GM12878 (cell line): ENCODE measurements around the gene CCR7. TPM values are rescaled to one million over a fixed set of nuclear protein-coding genes. Genes with fewer than 3 reads are reported as not detected.

Source experiments
- ATAC-seq: fragments of 200-7000 bp; cut with Tn5 transposase; 3 replicates; pipeline ENCODE4 v1.9.1; 2020; ENCODE audit warnings: mild to moderate bottlenecking, moderate library complexity
- BruUV-seq: library from RNA; stranded (reverse); fragments of 400-500 nt; replicated peaks from 2 replicates; lab custom pipeline; 2021; lab: Mats Ljungman, UMichigan
- CTCF ChIA-PET: fragments of 300-600 bp; sonication (Branson Sonifier 250); formaldehyde crosslinking; extraction: SDS; loops from one replicate; lab custom pipeline; 2021; ENCODE audit warnings: inconsistent platforms; lab: Yijun Ruan, JAX
- POLR2A ChIA-PET: fragments of 350-600 bp; formaldehyde crosslinking; extraction: SDS; loops from one replicate; lab custom pipeline; 2021; ENCODE audit warnings: inconsistent platforms; lab: Charles Lee
- RAD21 ChIA-PET: fragments of 300-600 bp; sonication (Branson Sonifier 250); formaldehyde crosslinking; loops from one replicate; lab custom pipeline; 2023; ENCODE audit warnings: antibody characterized with exemption; ENCODE audit not compliant: unreplicated experiment; lab: Charles Lee
- SMC1A ChIA-PET: fragments of 300-600 bp; sonication (Branson Sonifier 250); formaldehyde crosslinking; loops from one replicate; lab custom pipeline; 2023; ENCODE audit not compliant: unreplicated experiment, uncharacterized antibody; lab: Charles Lee
- DNase-seq: peaks from one replicate; pipeline ENCODE4 v3.0.0-alpha.2; 2011; ENCODE audit warnings: low read depth, low spot score
- FAIRE-seq: peaks from 3 replicates; lab custom pipeline; 2011; peaks lifted over from hg19 to GRCh38; lab: Jason Lieb, UNC
- H2AFZ ChIP-seq: 2 replicates; pipeline ENCODE4 v1.6.0; 2011; ENCODE audit warnings: low read depth, low read length, control low read depth; ENCODE audit not compliant: control insufficient read depth
- H3K27ac ChIP-seq: 2 replicates; pipeline ENCODE4 v1.5.1; 2011; ENCODE audit warnings: control low read depth; ENCODE audit not compliant: control insufficient read depth, insufficient read depth
- H3K27me3 ChIP-seq, 2 experiments: replicated peaks in 1 of 2; 2 replicates each; pipeline versions ENCODE4 v1.6.0 to v1.6.1; 2011; ENCODE audit warnings: low read length in 1 of 2; ENCODE audit not compliant: control insufficient read depth in 2 of 2, insufficient read depth in 2 of 2
- H3K36me3 ChIP-seq, 2 experiments: 2 replicates each; pipeline ENCODE4 v1.5.1; 2011; ENCODE audit warnings: low read length in 1 of 2; ENCODE audit not compliant: control insufficient read depth in 2 of 2, insufficient read depth in 2 of 2
- H3K4me1 ChIP-seq: 2 replicates; pipeline ENCODE4 v1.6.1; 2011; ENCODE audit warnings: mild to moderate bottlenecking, low read length, moderate library complexity, mixed read lengths; ENCODE audit not compliant: control insufficient read depth, insufficient read depth
- H3K4me2 ChIP-seq: 2 replicates; pipeline ENCODE4 v1.6.0; 2011; ENCODE audit warnings: control low read depth; ENCODE audit not compliant: control insufficient read depth, insufficient read depth
- H3K4me3 ChIP-seq: fragments of 200-600 bp; sonication (generic); 2 replicates; pipeline ENCODE4 v1.5.1; 2016
- H3K79me2 ChIP-seq: 2 replicates; pipeline ENCODE4 v1.6.0; 2011; ENCODE audit warnings: low read length; ENCODE audit not compliant: control insufficient read depth, insufficient read depth
- H3K9ac ChIP-seq: 2 replicates; pipeline ENCODE4 v1.8.0; 2011; ENCODE audit warnings: low read length, control low read depth, mixed read lengths; ENCODE audit not compliant: control insufficient read depth, insufficient read depth
- H3K9me3 ChIP-seq: replicated peaks from 3 replicates; pipeline ENCODE4 v1.5.1; 2011; ENCODE audit warnings: mild to moderate bottlenecking, low read length; ENCODE audit not compliant: control insufficient read depth, insufficient read depth
- H4K20me1 ChIP-seq: 2 replicates; pipeline ENCODE4 v1.6.0; 2011; ENCODE audit not compliant: control insufficient read depth, insufficient read depth
- EGR1 ChIP-seq, 2 experiments: IDR thresholded peaks; 1 replicate in 1 of 2; 2 replicates in 1 of 2; pipeline ENCODE4 v1.6.1; 2011 to 2012; ENCODE audit warnings: low read depth in 2 of 2, low read length in 2 of 2, borderline replicate concordance in 1 of 2, mild to moderate bottlenecking in 1 of 2, moderate library complexity in 1 of 2
- ESRRA ChIP-seq: IDR thresholded peaks from 2 replicates; pipeline ENCODE4 v1.6.1; 2012; ENCODE audit warnings: mild to moderate bottlenecking, low read length, improper control_type of control experiment
- GABPA ChIP-seq: IDR thresholded peaks from 2 replicates; pipeline ENCODE4 v1.6.1; 2014; ENCODE audit warnings: antibody characterized with exemption, low read depth, mild to moderate bottlenecking, inconsistent platforms
- JUND ChIP-seq: IDR thresholded peaks from 2 replicates; pipeline ENCODE4 v1.6.1; 2012; ENCODE audit warnings: low read depth, mild to moderate bottlenecking, low read length, improper control_type of control experiment, moderate library complexity
- MYC ChIP-seq: IDR thresholded peaks from 2 replicates; pipeline ENCODE4 v1.6.1; 2011; ENCODE audit warnings: mild to moderate bottlenecking, low read length, moderate library complexity, inconsistent platforms; ENCODE audit not compliant: insufficient read depth, insufficient replicate concordance, insufficient read length, severe bottlenecking
- POLR2A ChIP-seq: IDR thresholded peaks from 2 replicates; pipeline ENCODE4 v1.6.1; 2011; ENCODE audit warnings: low read depth, mild to moderate bottlenecking, low read length
- POLR2AphosphoS2 ChIP-seq: IDR thresholded peaks from 2 replicates; pipeline ENCODE4 v1.6.1; 2011; ENCODE audit warnings: low read depth, mild to moderate bottlenecking, low read length, improper control_type of control experiment, moderate library complexity
- SUZ12 ChIP-seq: fragments of 200-600 bp; sonication (generic); IDR thresholded peaks from one replicate; pipeline ENCODE4 v1.6.1; 2018; ENCODE audit warnings: antibody characterized with exemption, mild to moderate bottlenecking; ENCODE audit not compliant: unreplicated experiment
- ZNF384 ChIP-seq: IDR thresholded peaks from 2 replicates; pipeline ENCODE4 v1.6.1; 2012; ENCODE audit warnings: low read depth, mild to moderate bottlenecking, low read length, improper control_type of control experiment, borderline replicate concordance
- WGBS: methylation state at CpG from one replicate; pipeline ENCODE4 v1.1.6; 2016; ENCODE audit warnings: low lambda C conversion rate; ENCODE audit not compliant: insufficient replicate concordance, insufficient coverage; ENCODE audit errors: missing lambda C conversion rate; 5-methylcytosine and 5-hydroxymethylcytosine counted together
- in situ Hi-C: fragments of 300-500 bp; cut with MboI; formaldehyde crosslinking; loops from 9 replicates; pipeline ENCODE4 v1.14.3; 2018; ENCODE audit warnings: mixed read lengths
- intact Hi-C: fragments of 100-400 bp; cut with micrococcal nuclease; formaldehyde crosslinking; loops from one replicate; pipeline ENCODE4 v1.14.2; 2022; ENCODE audit not compliant: unreplicated experiment
- polyA plus RNA-seq, 11 experiments: library from polyadenylated mRNA; depleted of rRNA in 4 of 11; unstranded in 6 of 11; stranded (reverse) in 5 of 11; fragments of >200 nt; fragmentation: Nextera tagmentation in 4 of 11; fragmentation: Illumina TruSeq in 1 of 11; extraction: Ambion mirVana in 4 of 11; extraction: Trizol in 1 of 11; gene quantifications; 1 replicate in 1 of 11; 2 replicates in 10 of 11; pipeline versions ENCODE4 v1.2.1 to v1.2.3, GENCODE V29; 2011 to 2016; ENCODE audit warnings: inconsistent platforms in 2 of 11, missing spikeins in 2 of 11, low read depth in 1 of 11
- total RNA-seq, 4 experiments: library from RNA; depleted of rRNA in 3 of 4; stranded (reverse); fragments of >200 nt in 3 of 4; fragmentation: Illumina TruSeq in 1 of 4; extraction: Trizol in 1 of 4; gene quantifications; 2 replicates each; pipeline versions ENCODE4 v1.2.1 to v1.2.3, GENCODE V29; 2013 to 2021
- TF ChIP-seq, protein P1 (sequence below): fragments of 450-650 bp; IDR thresholded peaks from 2 replicates; pipeline ENCODE4 v1.6.1; 2017; ENCODE audit warnings: mild to moderate bottlenecking, low read depth, inconsistent platforms; ENCODE audit not compliant: poor library complexity, severe bottlenecking
- TF ChIP-seq, protein P2 (sequence below): IDR thresholded peaks from 2 replicates; pipeline ENCODE4 v1.6.1; 2012; ENCODE audit warnings: low read depth, low read length, improper control_type of control experiment

Gene CCR7
- total and polyA plus RNA-seq, 10 of the 15 experiments (the other 5 are each of a cell fraction or from before 2014, with no cell fraction given): 131 to 1,171 (median 260) TPM

DNA sequence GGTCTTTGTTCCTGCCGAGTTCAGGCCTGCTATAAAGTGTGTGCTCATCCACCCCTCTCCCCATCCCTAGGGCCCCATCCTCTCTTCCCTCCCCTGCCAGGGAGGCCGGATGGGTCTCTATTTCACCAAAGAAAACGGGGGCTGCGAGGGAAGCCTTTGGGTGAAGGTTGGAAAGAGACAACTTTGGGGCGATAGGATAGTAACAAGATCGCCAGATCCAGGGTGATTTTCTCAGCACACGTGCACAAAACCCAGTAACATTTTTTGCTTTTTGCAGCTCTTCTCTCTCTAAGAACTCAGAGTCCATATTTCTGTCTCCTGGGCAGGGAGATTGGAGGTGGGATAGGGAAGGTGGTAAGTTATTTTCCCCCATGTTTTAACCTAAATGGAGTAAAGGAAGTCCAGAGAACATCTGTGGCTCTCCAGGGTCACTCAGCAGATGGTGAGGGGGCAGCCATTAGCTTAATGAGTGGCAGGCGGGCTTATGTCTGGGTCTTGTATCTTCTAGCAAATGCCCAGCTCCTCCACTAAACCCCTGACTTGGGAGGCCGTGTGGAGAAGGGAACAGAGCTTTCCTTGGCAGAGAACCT, 6.9 kb downstream of the CCR7 start:
- intact Hi-C loops: no loop called here
- peaks cover 44% of the 10 kb centered on the region for H3K4me1 ChIP-seq
- CTCF ChIA-PET: interaction anchor here (0.9 to 12.8 kb wide), 12 partner anchors 9 to 200 kb away, joined by 3 to 318 read pairs (median 8); partner anchors contain the start of gene TOP2A

More for the DNA sequence above, 6.9 kb downstream of the CCR7 start:
- Histone ChIP-seq H3K27ac (no peak overlapping the region), H3K9me3 (no peaks in the 10 kb centered on the region), H2AFZ (no peak overlapping the region), H3K36me3 (peaks cover 25 to 56% of the 10 kb centered on the region in 2 experiments; a peak in 3 of 4 replicates), H3K4me2 (no peak overlapping the region), H3K9ac (no peak overlapping the region), H3K4me3 (no peak overlapping the region), H3K79me2 (peaks cover 39% of the 10 kb centered on the region), H4K20me1 (peaks cover 5% of the 10 kb centered on the region), H3K27me3 (no peaks in the 10 kb centered on the region)
- SMC1A ChIA-PET: interaction anchor here (0.7 to 21.2 kb wide), 8 partner anchors 9 to 159 kb away, joined by 4 to 430 read pairs (median 56); no protein-coding TSS in a partner anchor
- in situ Hi-C loops: no loop called here
- RAD21 ChIA-PET: interaction anchor here (1.5 to 21.1 kb wide), 5 partner anchors 10 to 54 kb away, joined by 9 to 514 read pairs (median 97); no protein-coding TSS in a partner anchor
- no TSS peak for BruUV-seq
- ATAC-seq (no peak), DNase-seq (no peak), FAIRE-seq (no peak)
- TF ChIP-seq ESRRA (no peak), ZNF384 (no peak), GABPA (no peak), MYC (no peak), EGR1 (IDR thresholded peaks at IDR 0.05; ENCODE audit: borderline replicate concordance in 1 of 2, low read depth in 2 of 2, low read length in 2 of 2) (no peak), POLR2A (no peak), POLR2AphosphoS2 (no peak), SUZ12 (no peak), JUND (no peak)
- TF ChIP-seq, protein P1, sequence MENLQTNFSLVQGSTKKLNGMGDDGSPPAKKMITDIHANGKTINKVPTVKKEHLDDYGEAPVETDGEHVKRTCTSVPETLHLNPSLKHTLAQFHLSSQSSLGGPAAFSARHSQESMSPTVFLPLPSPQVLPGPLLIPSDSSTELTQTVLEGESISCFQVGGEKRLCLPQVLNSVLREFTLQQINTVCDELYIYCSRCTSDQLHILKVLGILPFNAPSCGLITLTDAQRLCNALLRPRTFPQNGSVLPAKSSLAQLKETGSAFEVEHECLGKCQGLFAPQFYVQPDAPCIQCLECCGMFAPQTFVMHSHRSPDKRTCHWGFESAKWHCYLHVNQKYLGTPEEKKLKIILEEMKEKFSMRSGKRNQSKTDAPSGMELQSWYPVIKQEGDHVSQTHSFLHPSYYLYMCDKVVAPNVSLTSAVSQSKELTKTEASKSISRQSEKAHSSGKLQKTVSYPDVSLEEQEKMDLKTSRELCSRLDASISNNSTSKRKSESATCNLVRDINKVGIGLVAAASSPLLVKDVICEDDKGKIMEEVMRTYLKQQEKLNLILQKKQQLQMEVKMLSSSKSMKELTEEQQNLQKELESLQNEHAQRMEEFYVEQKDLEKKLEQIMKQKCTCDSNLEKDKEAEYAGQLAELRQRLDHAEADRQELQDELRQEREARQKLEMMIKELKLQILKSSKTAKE: no peak
- TF ChIP-seq, protein P2, sequence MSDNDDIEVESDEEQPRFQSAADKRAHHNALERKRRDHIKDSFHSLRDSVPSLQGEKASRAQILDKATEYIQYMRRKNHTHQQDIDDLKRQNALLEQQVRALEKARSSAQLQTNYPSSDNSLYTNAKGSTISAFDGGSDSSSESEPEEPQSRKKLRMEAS: no peak
- POLR2A ChIA-PET: interaction anchor here (6.1 to 9.5 kb wide), 5 partner anchors 10 to 55 kb away, joined by 40 to 97 read pairs (median 63); no protein-coding TSS in a partner anchor
- 64% methylated on average over 8 of the region's 9 CpGs for WGBS
